Stimulated activated CD4-positive, alpha-beta T cell treated with anti-CD3 and anti-CD28 coated beads, Interleukin-1b, Interleukin-23, amount 100 ng/mL, for 24 hours (primary cell): ENCODE results near the gene MARCHF11.

Experiments used
- DNase-seq, 4 experiments: peaks; one replicate each; pipeline ENCODE4 v3.0.0-alpha.2; 2020; ENCODE audit warnings: low read depth in 4 of 4, low spot score in 1 of 4

MARCHF11 gene

GRCh38 chr5:16061163-16061562 lies 118.4 kb downstream of the MARCHF11 start:
- DNase-seq: no peak

- no peak for DNase-seq
These were observed 122.3 kb downstream of the MARCHF11 start for GRCh38 chr5:16057277-16057676.

- no peak for DNase-seq
These were observed 128.3 kb downstream of the MARCHF11 start for GRCh38 chr5:16051246-16051755.

GRCh38 chr5:16050414-16050813 lies 129.2 kb downstream of the MARCHF11 start:
- DNase-seq: no peak

GRCh38 chr5:16049761-16050160 lies 129.8 kb downstream of the MARCHF11 start:
- no peak for DNase-seq

GRCh38 chr5:16048132-16048531 lies 131.5 kb downstream of the MARCHF11 start:
- DNase-seq: no peak

GRCh38 chr5:16043349-16043965 lies 136.1 kb downstream of the MARCHF11 start:
- DNase-seq: no peak

- no peak for DNase-seq
These were observed 142.3 kb downstream of the MARCHF11 start for GRCh38 chr5:16037121-16037845.

GRCh38 chr5:16034319-16035001 lies 145.1 kb downstream of the MARCHF11 start:
- no peak for DNase-seq

- DNase-seq: no peak
These were observed 146.2 kb downstream of the MARCHF11 start for GRCh38 chr5:16033187-16033925.

- no peak for DNase-seq
These were observed 150.9 kb downstream of the MARCHF11 start for GRCh38 chr5:16028708-16029107.

- DNase-seq: no peak
These were observed 153.9 kb downstream of the MARCHF11 start for GRCh38 chr5:16025681-16026080.

- DNase-seq: no peak
These were observed 160.6 kb downstream of the MARCHF11 start for GRCh38 chr5:16018970-16019369.

GRCh38 chr5:16017720-16018119 lies 161.9 kb downstream of the MARCHF11 start:
- no peak for DNase-seq
